WTC11 (cell line): Measurements from ENCODE around the gene UIMC1. TPM values are rescaled to one million over a fixed set of nuclear protein-coding genes. Genes with fewer than 3 reads are reported as not detected.

Experiments used
- ATAC-seq: fragments of 200-7000 bp; cut with Tn5 transposase; 2 replicates; pipeline ENCODE4 v1.10.0; 2021; ENCODE audit warnings: mild to moderate bottlenecking, moderate library complexity
- CTCF ChIA-PET: fragments of 300-600 bp; sonication (Branson Sonifier 250); formaldehyde crosslinking; loops from one replicate; lab custom pipeline; 2021; ENCODE audit warnings: antibody characterized with exemption; lab: Charles Lee
- POLR2A ChIA-PET: fragments of 350-600 bp; sonication (Branson Sonifier 250); formaldehyde crosslinking; loops from one replicate; lab custom pipeline; 2021; ENCODE audit warnings: antibody characterized with exemption; lab: Charles Lee
- DNase-seq: peaks from one replicate; pipeline ENCODE4 v3.0.0; 2021; ENCODE audit warnings: low spot score
- H3K27ac Mint-ChIP-seq: 2 replicates; pipeline ENCODE4 v1.8.0; 2021; ENCODE audit warnings: mixed read lengths
- H3K27me3 Mint-ChIP-seq: 2 replicates; pipeline ENCODE4 v1.8.0; 2021; ENCODE audit warnings: low read depth, mild to moderate bottlenecking, moderate library complexity, mixed read lengths
- H3K36me3 Mint-ChIP-seq: 2 replicates; pipeline ENCODE4 v1.8.0; 2021; ENCODE audit warnings: mixed read lengths
- H3K4me1 Mint-ChIP-seq: 2 replicates; pipeline ENCODE4 v1.8.0; 2022; ENCODE audit warnings: mixed read lengths
- H3K4me3 Mint-ChIP-seq: 2 replicates; pipeline ENCODE4 v1.8.0; 2021; ENCODE audit warnings: mild to moderate bottlenecking, moderate library complexity, mixed read lengths
- H3K9me3 Mint-ChIP-seq: 2 replicates; pipeline ENCODE4 v1.8.0; 2021; ENCODE audit warnings: mixed read lengths
- ARID4B ChIP-seq: sonication (generic); formaldehyde crosslinking; IDR thresholded peaks from 2 replicates; pipeline ENCODE4 v1.8.0; 2023; ENCODE audit warnings: missing genetic modification reagents, mild to moderate bottlenecking, borderline replicate concordance
- ATF2 ChIP-seq: sonication (generic); formaldehyde crosslinking; IDR thresholded peaks from 2 replicates; pipeline ENCODE4 v1.8.1; 2022; ENCODE audit warnings: low read depth, missing genetic modification reagents, borderline replicate concordance
- ERG ChIP-seq: fragments of 250-450 bp; sonication (Bioruptor Pico); IDR thresholded peaks from 2 replicates; pipeline ENCODE4 v1.8.0; 2021; ENCODE audit warnings: mild to moderate bottlenecking
- ESRRA ChIP-seq: sonication (generic); formaldehyde crosslinking; IDR thresholded peaks from 2 replicates; pipeline ENCODE4 v1.8.1; 2022; ENCODE audit warnings: mild to moderate bottlenecking, missing genetic modification reagents, borderline replicate concordance
- ETV6 ChIP-seq: sonication (generic); formaldehyde crosslinking; IDR thresholded peaks from 2 replicates; pipeline ENCODE4 v1.8.1; 2022; ENCODE audit warnings: mild to moderate bottlenecking, missing genetic modification reagents
- GTF2I ChIP-seq: fragments of 250-450 bp; sonication (Bioruptor Pico); conservative IDR thresholded peaks from 2 replicates; pipeline ENCODE4 v1.4.0; 2021; ENCODE audit warnings: mild to moderate bottlenecking
- MLX ChIP-seq: sonication (generic); formaldehyde crosslinking; IDR thresholded peaks from 2 replicates; pipeline ENCODE4 v1.8.1; 2023; ENCODE audit warnings: mild to moderate bottlenecking, missing genetic modification reagents, moderate library complexity
- NR2C2 ChIP-seq: sonication (generic); formaldehyde crosslinking; IDR thresholded peaks from 2 replicates; pipeline ENCODE4 v1.8.0; 2022; ENCODE audit warnings: mild to moderate bottlenecking, missing genetic modification reagents
- SMAD3 ChIP-seq: sonication (generic); formaldehyde crosslinking; IDR thresholded peaks from 2 replicates; pipeline ENCODE4 v1.8.0; 2022; ENCODE audit warnings: missing genetic modification reagents, mild to moderate bottlenecking, borderline replicate concordance
- ZBTB21 ChIP-seq: sonication (generic); formaldehyde crosslinking; IDR thresholded peaks from 2 replicates; pipeline ENCODE4 v1.8.1; 2023; ENCODE audit warnings: mild to moderate bottlenecking, missing genetic modification reagents, borderline replicate concordance
- ZBTB43 ChIP-seq: sonication (generic); formaldehyde crosslinking; IDR thresholded peaks from 2 replicates; pipeline ENCODE4 v1.8.1; 2023; ENCODE audit warnings: mild to moderate bottlenecking, missing genetic modification reagents
- ZMAT4 ChIP-seq: fragments of 250-450 bp; sonication (Bioruptor Pico); IDR thresholded peaks from 2 replicates; pipeline ENCODE4 v1.9.0; 2021; ENCODE audit warnings: mild to moderate bottlenecking
- ZNF512 ChIP-seq: sonication (generic); formaldehyde crosslinking; IDR thresholded peaks from 2 replicates; pipeline ENCODE4 v1.8.1; 2022; ENCODE audit warnings: missing genetic modification reagents, borderline replicate concordance
- ZNF532 ChIP-seq: fragments of 250-450 bp; sonication (Bioruptor Pico); IDR thresholded peaks from 2 replicates; pipeline ENCODE4 v1.9.0; 2021; ENCODE audit warnings: mild to moderate bottlenecking, borderline replicate concordance
- total RNA-seq: library from RNA; stranded (reverse); gene quantifications from 3 replicates; pipeline ENCODE4 v1.2.3, GENCODE V29; 2021

UIMC1 gene
- total RNA-seq, 1 experiment from 2014 or later: 48.0 TPM

GRCh38 chr5:177043958-177044357 lies 37.4 kb upstream of the UIMC1 start:
- Mint-ChIP-seq H3K9me3 (no peaks in the 10 kb centered on the region), H3K27me3 (no peaks in the 10 kb centered on the region), H3K4me3 (no peak overlapping the region), H3K36me3 (peaks cover 38% of the 10 kb centered on the region), H3K27ac (peak overlapping the region; percentile 9; the same call in 1 of the 2 replicates), H3K4me1 (no peaks in the 10 kb centered on the region)
- ChIA-PET POLR2A (no interaction called here), CTCF (interaction anchor here (0.6 to 1.7 kb wide), 4 partner anchors 22 to 383 kb away, joined by 3 to 7 read pairs (median 4); partner anchors contain the start of genes FGFR4 and ZNF346)
- no peak for TF ChIP-seq ESRRA (CRISPR knock-in tag)
- no peak for TF ChIP-seq GTF2I (CRISPR knock-in tag)
- TF ChIP-seq SMAD3 (CRISPR knock-in tag): no peak
- no peak for TF ChIP-seq MLX (CRISPR knock-in tag)
- TF ChIP-seq ETV6: no peak
- TF ChIP-seq ZBTB43 (CRISPR knock-in tag): no peak
- no peak for TF ChIP-seq ZMAT4 (CRISPR knock-in tag)
- TF ChIP-seq ZBTB21: no peak
- no peak for TF ChIP-seq ZNF512 (CRISPR knock-in tag)
- TF ChIP-seq ATF2 (CRISPR knock-in tag): no peak
- TF ChIP-seq ARID4B: no peak
- no peak for TF ChIP-seq NR2C2 (CRISPR knock-in tag)
- TF ChIP-seq ZNF532: no peak
- TF ChIP-seq ERG (CRISPR knock-in tag): no peak
- ATAC-seq (no peak), DNase-seq (no peak)
